Neural cell (in vitro differentiated cells): ENCODE measurements around the gene MCAT.

Source experiments
- CTCF ChIP-seq: fragments of 450-650 bp; IDR thresholded peaks from 2 replicates; pipeline ENCODE4 v1.5.1; 2014; ENCODE audit warnings: antibody characterized with exemption, mild to moderate bottlenecking, moderate library complexity; ENCODE audit not compliant: poor library complexity, severe bottlenecking
- EZH2 ChIP-seq: fragments of 200-600, 300-800 bp; shearing (Covaris generic), sonication (generic); IDR thresholded peaks from 2 replicates; pipeline ENCODE4 v1.6.1; 2014; ENCODE audit warnings: antibody characterized with exemption, low read length, borderline replicate concordance, mild to moderate bottlenecking; ENCODE audit not compliant: insufficient read depth, poor library complexity, severe bottlenecking
- POLR2AphosphoS5 ChIP-seq: IDR thresholded peaks from 2 replicates; pipeline ENCODE4 v1.6.1; 2012
- REST ChIP-seq: IDR thresholded peaks from 2 replicates; pipeline ENCODE4 v1.6.1; 2012; ENCODE audit warnings: borderline replicate concordance
- TAF1 ChIP-seq: IDR thresholded peaks from 2 replicates; pipeline ENCODE4 v1.6.1; 2012; ENCODE audit warnings: low read depth

GRCh38 chr22:43168471-43169309 lies 25.5 kb upstream of the MCAT start:
- no peak for TF ChIP-seq CTCF
- no peak for TF ChIP-seq POLR2AphosphoS5
- TF ChIP-seq EZH2: no peak
- no peak for TF ChIP-seq TAF1
- TF ChIP-seq REST: no peak
